Measurements from ENCODE around the gene LBP.
"Not testable (repeated sequence)": the region's sequence is repeated elsewhere in the genome, so short reads cannot be mapped to it uniquely, and the experiment has no call there.

The LBP gene

DNA sequence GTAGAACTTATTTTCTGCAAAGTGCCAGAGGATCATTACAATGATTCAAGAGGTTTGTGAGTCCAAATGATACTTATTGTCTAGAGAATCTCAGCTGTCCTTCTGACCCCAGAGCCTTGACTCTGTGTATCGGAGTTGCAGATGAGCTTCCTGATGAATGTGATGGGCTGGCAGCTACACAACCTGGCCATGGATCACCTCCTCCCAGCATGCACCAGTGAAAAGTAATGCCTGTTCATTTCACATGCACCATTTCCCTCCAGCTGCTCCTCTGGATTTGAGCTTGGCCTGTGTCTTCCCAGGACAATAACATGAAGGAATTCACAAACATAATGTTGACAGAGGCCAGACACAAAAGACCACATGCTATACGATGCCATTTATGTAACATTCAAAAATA is 58.9 kb downstream of the LBP start:
- H3K4me3 ChIP-seq (replicated peaks; ENCODE audit: insufficient read depth, low read length): no peak overlapping the region
- no peak for DNase-seq (ENCODE audit: low read depth in 1 of 2, low spot score in 1 of 2)
- no peaks in the 10 kb centered on the region for H3K27me3 ChIP-seq (ENCODE audit: insufficient read depth, poor library complexity, severe bottlenecking)
- TF ChIP-seq SPI1 (IDR thresholded peaks at IDR 0.05; ENCODE audit: borderline replicate concordance, low read depth) (no peak), GABPA (IDR thresholded peaks at IDR 0.05; ENCODE audit: low read depth) (no peak), POLR2AphosphoS5 (IDR thresholded peaks at IDR 0.05; ENCODE audit: low read depth) (no peak)
- TF ChIP-seq, protein P1, sequence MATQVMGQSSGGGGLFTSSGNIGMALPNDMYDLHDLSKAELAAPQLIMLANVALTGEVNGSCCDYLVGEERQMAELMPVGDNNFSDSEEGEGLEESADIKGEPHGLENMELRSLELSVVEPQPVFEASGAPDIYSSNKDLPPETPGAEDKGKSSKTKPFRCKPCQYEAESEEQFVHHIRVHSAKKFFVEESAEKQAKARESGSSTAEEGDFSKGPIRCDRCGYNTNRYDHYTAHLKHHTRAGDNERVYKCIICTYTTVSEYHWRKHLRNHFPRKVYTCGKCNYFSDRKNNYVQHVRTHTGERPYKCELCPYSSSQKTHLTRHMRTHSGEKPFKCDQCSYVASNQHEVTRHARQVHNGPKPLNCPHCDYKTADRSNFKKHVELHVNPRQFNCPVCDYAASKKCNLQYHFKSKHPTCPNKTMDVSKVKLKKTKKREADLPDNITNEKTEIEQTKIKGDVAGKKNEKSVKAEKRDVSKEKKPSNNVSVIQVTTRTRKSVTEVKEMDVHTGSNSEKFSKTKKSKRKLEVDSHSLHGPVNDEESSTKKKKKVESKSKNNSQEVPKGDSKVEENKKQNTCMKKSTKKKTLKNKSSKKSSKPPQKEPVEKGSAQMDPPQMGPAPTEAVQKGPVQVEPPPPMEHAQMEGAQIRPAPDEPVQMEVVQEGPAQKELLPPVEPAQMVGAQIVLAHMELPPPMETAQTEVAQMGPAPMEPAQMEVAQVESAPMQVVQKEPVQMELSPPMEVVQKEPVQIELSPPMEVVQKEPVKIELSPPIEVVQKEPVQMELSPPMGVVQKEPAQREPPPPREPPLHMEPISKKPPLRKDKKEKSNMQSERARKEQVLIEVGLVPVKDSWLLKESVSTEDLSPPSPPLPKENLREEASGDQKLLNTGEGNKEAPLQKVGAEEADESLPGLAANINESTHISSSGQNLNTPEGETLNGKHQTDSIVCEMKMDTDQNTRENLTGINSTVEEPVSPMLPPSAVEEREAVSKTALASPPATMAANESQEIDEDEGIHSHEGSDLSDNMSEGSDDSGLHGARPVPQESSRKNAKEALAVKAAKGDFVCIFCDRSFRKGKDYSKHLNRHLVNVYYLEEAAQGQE (IDR thresholded peaks at IDR 0.05; ENCODE audit: insufficient replicate concordance, low read depth): no peak
- TF ChIP-seq, protein P2, sequence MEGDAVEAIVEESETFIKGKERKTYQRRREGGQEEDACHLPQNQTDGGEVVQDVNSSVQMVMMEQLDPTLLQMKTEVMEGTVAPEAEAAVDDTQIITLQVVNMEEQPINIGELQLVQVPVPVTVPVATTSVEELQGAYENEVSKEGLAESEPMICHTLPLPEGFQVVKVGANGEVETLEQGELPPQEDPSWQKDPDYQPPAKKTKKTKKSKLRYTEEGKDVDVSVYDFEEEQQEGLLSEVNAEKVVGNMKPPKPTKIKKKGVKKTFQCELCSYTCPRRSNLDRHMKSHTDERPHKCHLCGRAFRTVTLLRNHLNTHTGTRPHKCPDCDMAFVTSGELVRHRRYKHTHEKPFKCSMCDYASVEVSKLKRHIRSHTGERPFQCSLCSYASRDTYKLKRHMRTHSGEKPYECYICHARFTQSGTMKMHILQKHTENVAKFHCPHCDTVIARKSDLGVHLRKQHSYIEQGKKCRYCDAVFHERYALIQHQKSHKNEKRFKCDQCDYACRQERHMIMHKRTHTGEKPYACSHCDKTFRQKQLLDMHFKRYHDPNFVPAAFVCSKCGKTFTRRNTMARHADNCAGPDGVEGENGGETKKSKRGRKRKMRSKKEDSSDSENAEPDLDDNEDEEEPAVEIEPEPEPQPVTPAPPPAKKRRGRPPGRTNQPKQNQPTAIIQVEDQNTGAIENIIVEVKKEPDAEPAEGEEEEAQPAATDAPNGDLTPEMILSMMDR (IDR thresholded peaks at IDR 0.05; ENCODE audit: insufficient read depth, low read length): no peak
- H3K27ac ChIP-seq (replicated peaks): no peak overlapping the region

DNA sequence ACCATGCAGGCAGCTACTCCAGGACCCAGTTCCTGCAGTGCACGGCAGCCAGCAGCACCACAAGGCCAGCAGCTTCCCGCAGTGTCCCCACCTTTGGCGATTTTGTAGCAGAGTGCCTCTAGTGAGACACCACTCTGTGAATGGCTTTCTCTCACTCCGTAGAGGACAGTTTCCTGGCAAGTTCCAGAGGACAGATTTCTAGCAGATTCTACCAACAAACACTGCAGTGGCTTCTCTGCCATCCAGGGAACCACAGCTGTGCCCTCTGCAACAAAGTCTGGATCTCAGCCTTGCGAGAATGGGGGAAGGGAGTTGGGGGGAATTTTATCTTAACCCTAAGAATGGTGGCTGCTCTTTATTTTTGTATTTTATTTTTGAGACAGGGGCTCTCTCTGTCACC is 60.2 kb downstream of the LBP start:
- no peak for DNase-seq (ENCODE audit: low read depth in 1 of 2, low spot score in 1 of 2)
- H3K27ac ChIP-seq (replicated peaks): no peak overlapping the region
- no peaks in the 10 kb centered on the region for H3K27me3 ChIP-seq (ENCODE audit: insufficient read depth, poor library complexity, severe bottlenecking)
- H3K4me3 ChIP-seq (replicated peaks; ENCODE audit: insufficient read depth, low read length): no peak overlapping the region
- TF ChIP-seq, protein P2 (IDR thresholded peaks at IDR 0.05; ENCODE audit: insufficient read depth, low read length): no peak
- no peak for TF ChIP-seq SPI1 (IDR thresholded peaks at IDR 0.05; ENCODE audit: borderline replicate concordance, low read depth)
- no peak for TF ChIP-seq GABPA (IDR thresholded peaks at IDR 0.05; ENCODE audit: low read depth)
- TF ChIP-seq, protein P1 (IDR thresholded peaks at IDR 0.05; ENCODE audit: insufficient replicate concordance, low read depth): no peak
- TF ChIP-seq POLR2AphosphoS5 (IDR thresholded peaks at IDR 0.05; ENCODE audit: low read depth): no peak

DNA sequence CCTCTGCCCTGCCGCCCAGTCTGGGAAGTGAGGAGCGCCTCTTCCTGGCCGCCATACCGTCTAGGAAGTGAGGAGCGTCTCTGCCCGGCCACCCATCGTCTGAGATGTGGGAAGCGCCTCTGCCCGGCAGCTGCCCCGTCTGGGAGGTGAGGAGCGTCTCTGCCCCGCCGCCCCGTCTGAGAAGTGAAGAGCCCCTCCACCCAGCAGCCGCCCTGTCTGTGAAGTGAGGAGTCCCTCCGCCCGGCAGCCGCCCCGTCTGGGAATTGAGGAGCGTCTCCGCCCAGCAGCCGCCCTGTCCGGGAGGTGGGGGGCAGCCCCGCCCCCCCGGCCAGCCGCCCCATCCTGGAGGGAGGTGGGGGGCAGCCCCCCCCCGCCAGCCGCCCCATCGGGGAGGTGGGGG is 61.0 kb downstream of the LBP start:
- DNase-seq (ENCODE audit: low read depth in 1 of 2, low spot score in 1 of 2): no peak
- Histone ChIP-seq H3K27me3 (ENCODE audit: insufficient read depth, poor library complexity, severe bottlenecking) (no peaks in the 10 kb centered on the region), H3K27ac (replicated peaks) (no peak overlapping the region), H3K4me3 (replicated peaks; ENCODE audit: insufficient read depth, low read length) (no peak overlapping the region)
- no peak for TF ChIP-seq SPI1 (IDR thresholded peaks at IDR 0.05; ENCODE audit: borderline replicate concordance, low read depth)
- TF ChIP-seq GABPA (IDR thresholded peaks at IDR 0.05; ENCODE audit: low read depth): no peak
- TF ChIP-seq POLR2AphosphoS5 (IDR thresholded peaks at IDR 0.05; ENCODE audit: low read depth): no peak
- TF ChIP-seq, protein P2 (IDR thresholded peaks at IDR 0.05; ENCODE audit: insufficient read depth, low read length): no peak
- TF ChIP-seq, protein P1 (IDR thresholded peaks at IDR 0.05; ENCODE audit: insufficient replicate concordance, low read depth): no peak

DNA sequence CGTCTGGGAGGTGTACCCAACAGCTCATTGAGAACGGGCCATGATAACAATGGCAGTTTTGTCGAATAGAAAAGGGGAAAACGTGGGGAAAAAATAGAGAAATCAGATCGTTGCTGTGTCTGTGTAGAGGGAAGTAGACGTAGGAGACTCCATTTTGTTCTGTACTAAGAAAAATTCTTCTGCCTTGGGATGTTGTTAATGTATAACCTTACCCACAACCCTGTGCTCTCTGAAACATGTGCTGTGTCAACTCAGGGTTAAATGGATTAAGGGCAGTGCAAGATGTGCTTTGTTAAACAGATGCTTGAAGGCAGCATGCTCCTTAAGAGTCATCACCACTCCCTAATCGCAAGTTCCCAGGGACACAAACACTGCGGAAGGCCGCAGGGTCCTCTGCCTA is 61.5 kb downstream of the LBP start:
- H3K4me3 ChIP-seq (replicated peaks; ENCODE audit: insufficient read depth, low read length); DNase-seq (ENCODE audit: low read depth in 1 of 2, low spot score in 1 of 2); H3K27me3 ChIP-seq (ENCODE audit: insufficient read depth, poor library complexity, severe bottlenecking); H3K27ac ChIP-seq (replicated peaks): not testable (repeated sequence)

All from HL-60 (cell line).